DND-41 (cell line): Measurements from ENCODE around the gene SDK2.

Source experiments
- ATAC-seq: fragments of 200-7000 bp; cut with Tn5 transposase; 3 replicates; pipeline ENCODE4 v1.9.1; 2021; ENCODE audit warnings: low read depth; ENCODE audit not compliant: insufficient read depth
- DNase-seq: peaks from one replicate; pipeline ENCODE4 v3.0.0-alpha.2; 2020
- H2AFZ ChIP-seq: 2 replicates; pipeline ENCODE4 v1.6.0; 2012; ENCODE audit warnings: low read depth, low read length
- H3K27ac ChIP-seq: 2 replicates; pipeline ENCODE4 v1.5.1; 2012; ENCODE audit warnings: low read length, inconsistent platforms
- H3K27me3 ChIP-seq: fragments of 200-600 bp; sonication (generic); 2 replicates; pipeline ENCODE4 v1.6.0; 2012; ENCODE audit warnings: low read length, mild to moderate bottlenecking, inconsistent platforms; ENCODE audit not compliant: insufficient read depth, poor library complexity
- H3K36me3 ChIP-seq: 2 replicates; pipeline ENCODE4 v1.5.1; 2012; ENCODE audit warnings: low read length, inconsistent platforms; ENCODE audit not compliant: insufficient read depth
- H3K4me1 ChIP-seq: 2 replicates; pipeline ENCODE4 v1.5.1; 2012; ENCODE audit warnings: mild to moderate bottlenecking, low read length; ENCODE audit not compliant: insufficient read depth
- H3K4me2 ChIP-seq: 2 replicates; pipeline ENCODE4 v1.6.0; 2012; ENCODE audit warnings: mild to moderate bottlenecking, moderate library complexity, low read length, inconsistent platforms; ENCODE audit not compliant: insufficient read depth
- H3K4me3 ChIP-seq, 2 experiments: fragments of 200-600 bp in 1 of 2; shearing (Covaris generic) in 1 of 2; 2 replicates each; pipeline ENCODE4 v1.5.1; 2012 to 2016; ENCODE audit warnings: inconsistent platforms in 2 of 2, low read length in 2 of 2, mild to moderate bottlenecking in 2 of 2, low read depth in 1 of 2, moderate library complexity in 1 of 2
- H3K79me2 ChIP-seq: 2 replicates; pipeline ENCODE4 v1.6.0; 2012; ENCODE audit warnings: low read length, inconsistent platforms; ENCODE audit not compliant: insufficient read depth
- H3K9ac ChIP-seq: 2 replicates; pipeline ENCODE4 v1.6.0; 2012; ENCODE audit warnings: low read depth, mild to moderate bottlenecking, inconsistent platforms, low read length, moderate library complexity
- H3K9me3 ChIP-seq: 2 replicates; pipeline ENCODE4 v1.5.1; 2012; ENCODE audit warnings: low read length, moderate library complexity, mild to moderate bottlenecking, inconsistent platforms; ENCODE audit not compliant: insufficient read depth, severe bottlenecking
- H4K20me1 ChIP-seq: 2 replicates; pipeline ENCODE4 v1.6.0; 2012; ENCODE audit warnings: low read length; ENCODE audit not compliant: insufficient read depth
- EZH2 ChIP-seq: IDR thresholded peaks from 3 replicates; pipeline ENCODE4 v1.6.1; 2012; ENCODE audit warnings: borderline replicate concordance, low read depth, mild to moderate bottlenecking, moderate library complexity, low read length, inconsistent platforms; ENCODE audit not compliant: severe bottlenecking
- TF ChIP-seq, protein P1 (sequence below): IDR thresholded peaks from 2 replicates; pipeline ENCODE4 v1.5.1; 2012; ENCODE audit warnings: borderline replicate concordance, low read length, moderate library complexity, mild to moderate bottlenecking; ENCODE audit not compliant: poor library complexity, severe bottlenecking; ENCODE audit errors: extremely low read depth

The SDK2 gene

DNA sequence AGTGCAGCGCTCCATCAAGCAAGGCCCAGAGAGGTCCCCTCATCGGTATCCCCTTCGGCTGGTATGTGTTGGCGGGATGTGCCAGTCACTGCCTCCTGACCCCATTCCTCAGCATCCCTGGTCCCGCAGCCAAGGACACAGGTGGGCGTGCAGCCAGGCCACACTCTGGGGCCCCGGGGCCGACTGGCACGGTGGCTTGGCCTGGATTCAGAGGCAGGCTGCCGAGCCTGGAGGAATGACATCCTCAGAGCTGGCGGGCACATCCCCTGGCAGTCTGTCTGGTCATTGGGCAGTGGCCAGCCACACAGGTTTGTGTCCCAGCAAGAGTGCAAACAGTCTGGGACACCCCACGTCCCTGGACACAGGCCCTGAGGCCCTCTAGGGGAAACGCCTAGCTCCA is 111.1 kb downstream of the SDK2 start:
- H3K36me3 ChIP-seq: no peaks in the 10 kb centered on the region
- no peaks in the 10 kb centered on the region for H3K79me2 ChIP-seq
- no peak overlapping the region for H3K4me2 ChIP-seq
- ATAC-seq (no peak), DNase-seq (no peak)
- H4K20me1 ChIP-seq: no peaks in the 10 kb centered on the region
- H3K9ac ChIP-seq: no peak overlapping the region
- no peak for TF ChIP-seq EZH2
- TF ChIP-seq, protein P1, sequence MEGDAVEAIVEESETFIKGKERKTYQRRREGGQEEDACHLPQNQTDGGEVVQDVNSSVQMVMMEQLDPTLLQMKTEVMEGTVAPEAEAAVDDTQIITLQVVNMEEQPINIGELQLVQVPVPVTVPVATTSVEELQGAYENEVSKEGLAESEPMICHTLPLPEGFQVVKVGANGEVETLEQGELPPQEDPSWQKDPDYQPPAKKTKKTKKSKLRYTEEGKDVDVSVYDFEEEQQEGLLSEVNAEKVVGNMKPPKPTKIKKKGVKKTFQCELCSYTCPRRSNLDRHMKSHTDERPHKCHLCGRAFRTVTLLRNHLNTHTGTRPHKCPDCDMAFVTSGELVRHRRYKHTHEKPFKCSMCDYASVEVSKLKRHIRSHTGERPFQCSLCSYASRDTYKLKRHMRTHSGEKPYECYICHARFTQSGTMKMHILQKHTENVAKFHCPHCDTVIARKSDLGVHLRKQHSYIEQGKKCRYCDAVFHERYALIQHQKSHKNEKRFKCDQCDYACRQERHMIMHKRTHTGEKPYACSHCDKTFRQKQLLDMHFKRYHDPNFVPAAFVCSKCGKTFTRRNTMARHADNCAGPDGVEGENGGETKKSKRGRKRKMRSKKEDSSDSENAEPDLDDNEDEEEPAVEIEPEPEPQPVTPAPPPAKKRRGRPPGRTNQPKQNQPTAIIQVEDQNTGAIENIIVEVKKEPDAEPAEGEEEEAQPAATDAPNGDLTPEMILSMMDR: no peak
- H3K27me3 ChIP-seq: no peaks in the 10 kb centered on the region
- no peak overlapping the region for H2AFZ ChIP-seq
- no peaks in the 10 kb centered on the region for H3K9me3 ChIP-seq
- no peak overlapping the region for H3K4me3 ChIP-seq
- H3K4me1 ChIP-seq: peaks cover 13% of the 10 kb centered on the region
- no peak overlapping the region; the same call in 1 of the 2 replicates for H3K27ac ChIP-seq

DNA sequence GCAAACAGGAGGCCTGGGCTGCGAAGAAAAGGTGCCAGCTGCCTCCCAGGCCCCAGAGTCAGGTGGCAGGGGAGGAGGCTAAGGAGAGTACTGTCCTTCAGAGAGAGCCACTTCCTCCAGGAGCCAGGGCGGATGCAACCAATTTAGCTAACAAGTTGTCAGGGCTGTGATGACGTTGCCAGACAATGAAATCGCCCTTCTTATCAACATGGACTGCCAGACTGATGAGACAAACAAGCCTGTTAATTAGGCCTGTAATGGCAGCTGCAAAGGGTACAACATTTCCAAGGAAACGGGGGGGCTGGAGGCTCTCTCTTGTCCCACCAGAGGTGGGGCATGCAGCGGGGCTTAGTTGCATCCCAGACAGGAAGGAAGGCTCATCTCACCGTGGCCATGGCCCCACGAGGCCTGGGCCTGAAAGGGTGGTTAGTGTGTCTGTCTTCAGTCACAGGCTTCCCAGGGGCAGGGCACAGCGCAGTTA is 111.8 kb downstream of the SDK2 start:
- no peak overlapping the region for H3K4me2 ChIP-seq
- no peak for ATAC-seq
- no peak overlapping the region for H3K4me3 ChIP-seq
- H3K9me3 ChIP-seq: no peaks in the 10 kb centered on the region
- H3K9ac ChIP-seq: no peak overlapping the region
- DNase-seq: peak; percentile 5
- H2AFZ ChIP-seq: no peak overlapping the region
- H3K27me3 ChIP-seq: no peaks in the 10 kb centered on the region
- H3K4me1 ChIP-seq: peaks cover 13% of the 10 kb centered on the region
- H3K27ac ChIP-seq: peak overlapping the region; percentile 32; the same call in 1 of the 2 replicates
- no peaks in the 10 kb centered on the region for H3K36me3 ChIP-seq
- TF ChIP-seq, protein P1: no peak
- TF ChIP-seq EZH2: no peak
- H4K20me1 ChIP-seq: no peaks in the 10 kb centered on the region
- no peaks in the 10 kb centered on the region for H3K79me2 ChIP-seq

DNA sequence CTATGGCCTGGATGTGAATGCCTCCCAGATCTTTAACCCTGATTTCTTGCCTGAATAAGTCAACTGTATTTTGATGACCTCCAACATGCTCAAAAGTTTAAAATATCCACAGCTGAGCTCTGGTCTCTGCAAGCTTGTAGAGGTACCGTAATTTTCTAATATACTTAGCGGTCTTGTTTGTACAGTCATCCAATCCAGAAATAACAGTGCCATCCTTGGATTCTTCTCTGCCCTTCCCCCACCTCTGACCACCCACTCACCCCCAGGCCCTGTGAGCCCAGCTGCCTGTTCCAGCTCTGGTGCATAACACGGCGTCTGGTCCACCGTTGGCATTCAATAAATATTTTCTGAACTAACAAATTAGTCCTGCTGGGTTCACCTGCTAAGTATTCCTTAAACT is 113.1 kb downstream of the SDK2 start:
- TF ChIP-seq, protein P1: no peak
- no peak for TF ChIP-seq EZH2

DNA sequence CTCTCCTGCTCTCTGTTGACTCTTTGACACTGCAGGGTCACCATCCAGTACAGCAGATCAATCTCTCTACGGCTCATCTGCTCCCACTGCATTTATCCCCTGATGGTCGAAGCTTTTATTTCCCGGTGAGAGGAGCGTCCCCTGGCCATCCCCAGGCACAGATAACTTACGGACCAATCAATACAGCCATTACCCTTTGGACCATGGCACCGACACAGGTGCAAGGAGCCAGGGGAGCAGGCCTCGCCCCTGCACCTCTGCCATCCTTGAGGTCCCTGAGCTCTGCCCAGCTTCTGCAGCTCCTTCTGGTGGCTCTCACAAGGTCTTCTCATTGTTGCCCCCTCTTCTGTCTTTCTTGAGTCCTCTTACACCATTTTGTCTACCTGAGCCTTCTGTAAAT is 115.6 kb downstream of the SDK2 start:
- Histone ChIP-seq H3K4me2 (no peak overlapping the region), H3K9me3 (no peaks in the 10 kb centered on the region), H3K9ac (no peak overlapping the region), H3K27ac (no peak overlapping the region), H2AFZ (no peak overlapping the region), H4K20me1 (no peaks in the 10 kb centered on the region; the same call in 1 of the 2 replicates), H3K79me2 (no peaks in the 10 kb centered on the region), H3K27me3 (no peaks in the 10 kb centered on the region), H3K4me1 (peaks cover 13% of the 10 kb centered on the region), H3K4me3 (no peak overlapping the region), H3K36me3 (no peaks in the 10 kb centered on the region)
- TF ChIP-seq, protein P1: no peak
- no peak for TF ChIP-seq EZH2
- DNase-seq: no peak
- ATAC-seq: no peak

More for the DNA sequence above, 113.1 kb downstream of the SDK2 start:
- no peaks in the 10 kb centered on the region for H3K36me3 ChIP-seq
- H4K20me1 ChIP-seq: no peaks in the 10 kb centered on the region
- H3K4me3 ChIP-seq: no peak overlapping the region
- no peaks in the 10 kb centered on the region for H3K27me3 ChIP-seq
- no peak for ATAC-seq
- H3K79me2 ChIP-seq: no peaks in the 10 kb centered on the region
- H3K9ac ChIP-seq: no peak overlapping the region
- no peak overlapping the region for H3K4me2 ChIP-seq
- no peak overlapping the region; the same call in 1 of the 2 replicates for H3K27ac ChIP-seq
- no peak for DNase-seq
- H3K9me3 ChIP-seq: no peaks in the 10 kb centered on the region
- peaks cover 13% of the 10 kb centered on the region for H3K4me1 ChIP-seq
- no peak overlapping the region for H2AFZ ChIP-seq
